ENCODE measurements around the gene OR9A4. TPM values are rescaled to one million over a fixed set of nuclear protein-coding genes. Genes with fewer than 3 reads are reported as not detected.

OR9A4 gene
- total RNA-seq, 1 experiment from 2014 or later = not detected

GRCh38 chr7:141928146-141928844 is 12.1 kb downstream of the OR9A4 start:
- Mint-ChIP-seq H3K4me1 (ENCODE audit: low read depth, unreplicated experiment) (no peaks in the 10 kb centered on the region), H3K4me3 (ENCODE audit: unreplicated experiment) (no peak overlapping the region), H3K36me3 (ENCODE audit: insufficient read depth, unreplicated experiment) (no peaks in the 10 kb centered on the region), H3K9me3 (ENCODE audit: unreplicated experiment) (no peaks in the 10 kb centered on the region), H3K27me3 (ENCODE audit: insufficient read depth, unreplicated experiment) (peaks cover 7% of the 10 kb centered on the region), H3K27ac (ENCODE audit: unreplicated experiment) (no peak overlapping the region)
- intact Hi-C loops (cut with micrococcal nuclease; ENCODE audit: unreplicated experiment) = no loop called here
- no TSS peak for BruUV-seq (replicated peaks)
- no peaks in the 10 kb centered on the region for H3K27me3 ChIP-seq (replicated peaks; ENCODE audit: control insufficient read depth, insufficient read depth, low read length)
- TF ChIP-seq CTCF (IDR thresholded peaks at IDR 0.05; ENCODE audit: insufficient read depth in 1 of 2, low read depth in 1 of 2, low read length in 1 of 2, severe bottlenecking in 1 of 2, unreplicated experiment in 1 of 2) = no peak
- H3K9me3 ChIP-seq = no peaks in the 10 kb centered on the region
- CTCF ChIA-PET = no interaction called here
- POLR2A ChIA-PET = no interaction called here
- H3K36me3 ChIP-seq (ENCODE audit: control insufficient read depth, insufficient read depth, low read length) = no peaks in the 10 kb centered on the region
- H3K4me3 ChIP-seq (ENCODE audit: low read depth, low read length) = no peak overlapping the region
- no peaks in the 10 kb centered on the region for H3K4me1 ChIP-seq
- DNase-seq = no peak

GRCh38 chr7:141928845-141929195 is 12.6 kb downstream of the OR9A4 start:
- Mint-ChIP-seq H3K4me1 (ENCODE audit: low read depth, unreplicated experiment) (no peaks in the 10 kb centered on the region), H3K36me3 (ENCODE audit: insufficient read depth, unreplicated experiment) (no peaks in the 10 kb centered on the region), H3K27me3 (ENCODE audit: insufficient read depth, unreplicated experiment) (peaks cover 7% of the 10 kb centered on the region), H3K9me3 (ENCODE audit: unreplicated experiment) (no peaks in the 10 kb centered on the region), H3K4me3 (ENCODE audit: unreplicated experiment) (no peak overlapping the region), H3K27ac (ENCODE audit: unreplicated experiment) (no peak overlapping the region)
- H3K9me3 ChIP-seq = no peaks in the 10 kb centered on the region
- no peak for DNase-seq
- intact Hi-C loops (cut with micrococcal nuclease; ENCODE audit: unreplicated experiment) = no loop called here
- no TSS peak for BruUV-seq (replicated peaks)
- no peaks in the 10 kb centered on the region for H3K27me3 ChIP-seq (replicated peaks; ENCODE audit: control insufficient read depth, insufficient read depth, low read length)
- no peak overlapping the region for H3K4me3 ChIP-seq (ENCODE audit: low read depth, low read length)
- POLR2A ChIA-PET = no interaction called here
- no peaks in the 10 kb centered on the region for H3K36me3 ChIP-seq (ENCODE audit: control insufficient read depth, insufficient read depth, low read length)
- H3K4me1 ChIP-seq = no peaks in the 10 kb centered on the region
- CTCF ChIA-PET = no interaction called here
- no peak for TF ChIP-seq CTCF (IDR thresholded peaks at IDR 0.05; ENCODE audit: insufficient read depth in 1 of 2, low read depth in 1 of 2, low read length in 1 of 2, severe bottlenecking in 1 of 2, unreplicated experiment in 1 of 2)

- Mint-ChIP-seq H3K27ac (ENCODE audit: unreplicated experiment) (no peak overlapping the region), H3K36me3 (ENCODE audit: insufficient read depth, unreplicated experiment) (no peaks in the 10 kb centered on the region), H3K4me1 (ENCODE audit: low read depth, unreplicated experiment) (no peaks in the 10 kb centered on the region), H3K4me3 (ENCODE audit: unreplicated experiment) (no peak overlapping the region), H3K9me3 (ENCODE audit: unreplicated experiment) (no peaks in the 10 kb centered on the region), H3K27me3 (ENCODE audit: insufficient read depth, unreplicated experiment) (peaks cover 7% of the 10 kb centered on the region)
- CTCF ChIA-PET = no interaction called here
- Histone ChIP-seq H3K27me3 (replicated peaks; ENCODE audit: control insufficient read depth, insufficient read depth, low read length) (no peaks in the 10 kb centered on the region), H3K9me3 (no peaks in the 10 kb centered on the region), H3K4me3 (ENCODE audit: low read depth, low read length) (no peak overlapping the region), H3K4me1 (no peaks in the 10 kb centered on the region), H3K36me3 (ENCODE audit: control insufficient read depth, insufficient read depth, low read length) (no peaks in the 10 kb centered on the region)
- TF ChIP-seq CTCF (IDR thresholded peaks at IDR 0.05; ENCODE audit: insufficient read depth in 1 of 2, low read depth in 1 of 2, low read length in 1 of 2, severe bottlenecking in 1 of 2, unreplicated experiment in 1 of 2) = no peak
- POLR2A ChIA-PET = no interaction called here
- BruUV-seq (replicated peaks) = no TSS peak
- intact Hi-C loops (cut with micrococcal nuclease; ENCODE audit: unreplicated experiment) = no loop called here
- no peak for DNase-seq
Measured at GRCh38 chr7:141930211-141930610, 14.0 kb downstream of the OR9A4 start.

Data from Caco-2 (cell line).